Central memory CD4-positive, alpha-beta T cell (primary cell): ENCODE measurements around the gene STYX.
A peak's percentile ranks its signal among the peaks of the same experiment; 100 is the strongest.

Source experiments
- DNase-seq: peaks from one replicate; pipeline ENCODE4 v3.0.0; 2022
- total RNA-seq, 3 experiments: gene quantifications; one replicate each; lab custom pipeline; 2026; lab: John Stamatoyannopoulos, UW

Gene STYX, protein sequence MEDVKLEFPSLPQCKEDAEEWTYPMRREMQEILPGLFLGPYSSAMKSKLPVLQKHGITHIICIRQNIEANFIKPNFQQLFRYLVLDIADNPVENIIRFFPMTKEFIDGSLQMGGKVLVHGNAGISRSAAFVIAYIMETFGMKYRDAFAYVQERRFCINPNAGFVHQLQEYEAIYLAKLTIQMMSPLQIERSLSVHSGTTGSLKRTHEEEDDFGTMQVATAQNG
- total RNA-seq = 59.4 to 164 (median 80.5) reads per million in 3 experiments

DNA sequence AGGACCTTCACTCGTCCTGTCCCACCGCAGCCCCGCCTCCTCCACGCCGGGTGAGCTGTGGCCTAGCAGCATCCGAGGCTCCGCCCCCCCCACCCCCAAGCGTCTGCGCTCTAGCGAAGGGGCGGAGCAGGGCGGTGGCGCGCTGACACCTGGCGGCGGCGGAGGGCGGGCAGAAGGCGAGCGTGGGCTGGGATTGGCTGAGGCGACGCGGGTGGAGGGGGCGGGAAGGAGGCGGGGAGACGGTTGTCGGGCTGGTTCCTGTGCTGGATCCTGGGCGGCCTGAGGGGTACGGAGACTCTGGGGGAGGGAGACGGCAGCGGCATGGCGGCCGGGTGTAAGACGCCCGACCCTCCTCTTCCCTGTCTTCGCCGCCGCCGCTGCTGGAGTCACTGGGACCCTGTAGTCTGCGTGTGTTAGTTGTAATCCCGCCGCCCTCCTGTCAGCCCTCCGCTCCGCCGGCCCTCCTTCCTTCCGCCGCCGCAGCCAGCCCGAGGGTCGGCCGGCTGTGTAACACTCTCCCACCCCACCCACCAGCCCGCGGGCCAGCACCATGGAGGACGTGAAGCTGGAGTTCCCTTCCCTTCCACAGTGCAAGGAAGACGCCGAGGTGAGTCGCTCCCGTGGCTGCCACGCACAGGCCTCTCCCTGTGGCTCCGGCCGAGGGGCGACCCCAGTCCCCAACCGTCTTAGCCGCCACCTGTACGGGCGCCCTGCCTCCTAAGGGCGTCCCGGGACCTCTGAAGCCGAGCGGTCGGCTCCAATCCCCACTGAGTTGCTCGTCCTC lies at the start of gene STYX:
STYX (plus strand) TSS at position 242 of the 784 bp plus-strand sequence; CDS start at position 551, 309 bp downstream.
- peak; percentile 95 for DNase-seq

DNA sequence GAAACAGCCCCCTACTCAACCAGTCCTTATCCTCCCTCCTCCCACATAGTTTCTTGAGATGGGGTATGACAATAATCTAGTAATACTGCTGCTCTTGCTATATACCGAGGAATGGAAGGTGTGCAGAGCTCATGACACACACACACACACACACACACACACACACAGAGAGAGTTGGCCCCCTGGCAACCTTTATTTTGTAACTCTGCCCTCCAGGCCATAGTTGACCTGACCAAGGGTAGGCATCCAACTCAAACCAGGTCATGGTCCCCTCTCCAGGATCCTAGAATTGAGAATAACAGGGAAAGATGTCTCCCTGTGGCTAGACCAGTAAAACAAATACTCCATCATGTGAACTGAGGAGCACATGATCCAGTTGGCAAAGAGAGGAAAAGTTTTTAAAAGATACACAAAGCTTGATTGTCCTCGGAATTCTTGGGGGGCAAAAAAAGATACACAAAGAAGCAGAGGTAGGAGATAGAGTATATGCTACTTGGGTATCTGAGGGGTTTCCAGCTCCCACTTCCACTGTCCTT lies 45.9 kb upstream of the STYX start:
- no peak for DNase-seq

DNA sequence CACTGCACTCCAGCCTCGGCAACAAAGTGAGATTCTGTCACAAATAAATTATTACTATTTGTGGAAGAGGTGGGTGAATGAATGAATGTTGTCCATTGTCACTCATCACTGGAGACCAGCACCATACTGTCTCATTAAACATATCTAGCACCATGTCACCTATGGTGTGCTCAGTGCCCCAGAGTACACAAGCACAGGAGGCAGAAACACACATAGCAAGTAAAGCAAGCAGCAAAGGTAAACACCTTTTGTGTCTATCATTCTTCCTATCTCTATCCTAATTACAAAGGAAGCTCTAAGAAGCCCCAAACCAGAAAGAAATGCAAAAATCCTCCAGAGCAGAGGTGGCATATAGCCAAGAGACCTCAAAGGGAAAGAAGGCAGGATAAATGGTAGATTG lies 43.8 kb upstream of the STYX start:
- DNase-seq = no peak

DNA sequence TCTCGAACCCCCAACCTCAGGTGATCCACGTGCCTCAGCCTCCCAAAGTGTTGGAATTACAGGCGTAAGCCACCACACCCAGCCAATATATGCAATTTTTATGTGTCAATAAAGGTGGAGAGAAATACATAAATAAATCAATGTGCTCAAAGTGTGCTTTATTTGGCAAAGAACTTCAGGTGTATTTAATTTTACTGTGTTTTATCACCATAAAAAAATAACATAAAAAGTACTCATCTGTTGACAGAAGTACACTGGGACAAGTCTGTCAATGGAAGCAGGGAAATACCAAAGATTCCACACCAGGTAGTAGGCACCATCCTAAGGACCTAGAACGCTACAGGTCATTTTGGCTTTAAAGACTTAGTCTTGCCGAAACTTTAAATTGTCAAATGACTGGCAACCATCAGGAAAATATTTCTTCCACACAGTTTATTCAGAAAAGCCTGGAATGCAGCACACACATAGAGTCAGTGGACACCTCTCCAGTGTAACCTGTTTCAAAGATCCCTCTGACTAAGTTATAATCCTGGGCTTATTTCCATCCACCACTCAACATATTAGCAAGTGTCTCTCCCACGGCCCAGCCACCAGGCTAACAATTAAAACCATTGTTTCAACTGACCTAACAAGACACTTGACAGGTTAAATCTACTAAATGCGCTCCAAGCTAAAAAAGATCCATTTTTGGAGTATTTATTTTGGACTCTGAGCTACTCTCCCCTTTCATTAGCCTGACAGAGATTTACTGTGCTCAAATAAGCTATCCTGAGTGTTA lies 38.8 kb upstream of the STYX start:
- no peak for DNase-seq

DNA sequence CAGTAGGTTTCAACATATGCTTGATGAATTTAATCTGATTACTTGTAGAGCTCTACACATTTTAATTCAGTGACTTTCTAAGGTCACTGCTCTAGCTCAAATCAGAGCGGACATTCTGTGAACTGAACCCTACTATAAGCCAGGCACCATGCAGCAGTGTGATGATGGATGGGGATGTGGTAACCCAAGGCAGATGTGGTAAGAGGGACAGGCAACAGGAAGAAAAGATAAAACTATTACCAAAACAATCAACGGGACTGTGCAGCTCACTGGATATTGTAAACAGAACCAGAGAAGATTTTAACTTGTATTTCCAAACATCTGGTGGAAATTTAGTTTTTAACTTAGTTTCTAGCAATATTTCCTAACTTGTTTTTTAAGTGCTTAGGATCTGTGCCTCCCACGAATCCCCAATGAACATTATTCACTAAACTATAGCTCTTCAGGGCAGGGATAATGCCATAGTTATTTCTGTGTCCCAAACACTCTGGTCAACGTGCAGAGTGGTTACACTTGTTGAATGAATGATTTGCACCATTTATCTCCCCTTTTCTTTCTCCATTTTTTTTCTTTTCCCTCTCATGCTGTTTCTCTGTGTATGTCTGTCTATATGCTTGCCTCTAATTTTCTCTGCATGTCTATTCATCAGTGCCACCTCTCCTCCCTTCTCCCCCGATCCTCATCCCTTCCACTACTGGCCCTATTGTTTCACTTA lies 37.6 kb upstream of the STYX start:
- DNase-seq = peak; percentile 30

DNA sequence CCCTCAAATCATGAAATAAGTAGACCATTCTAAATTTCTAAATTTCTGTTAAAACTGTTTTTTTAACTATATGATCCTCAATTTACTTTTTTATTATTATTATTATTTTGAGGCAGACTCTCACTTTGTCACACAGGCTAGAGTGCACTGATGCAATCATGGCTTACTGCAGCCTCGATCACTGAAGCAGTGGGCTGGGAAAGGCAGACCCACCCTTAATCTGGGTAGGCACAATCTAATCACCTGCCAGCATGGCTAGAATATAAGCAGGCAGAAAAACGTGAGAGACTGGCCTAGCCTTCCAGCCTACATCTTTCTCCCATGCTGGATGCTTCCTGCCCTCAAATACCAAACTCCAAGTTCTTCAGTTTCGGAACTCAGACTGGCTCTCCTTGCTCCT lies 36.9 kb upstream of the STYX start:
- no peak for DNase-seq

DNA sequence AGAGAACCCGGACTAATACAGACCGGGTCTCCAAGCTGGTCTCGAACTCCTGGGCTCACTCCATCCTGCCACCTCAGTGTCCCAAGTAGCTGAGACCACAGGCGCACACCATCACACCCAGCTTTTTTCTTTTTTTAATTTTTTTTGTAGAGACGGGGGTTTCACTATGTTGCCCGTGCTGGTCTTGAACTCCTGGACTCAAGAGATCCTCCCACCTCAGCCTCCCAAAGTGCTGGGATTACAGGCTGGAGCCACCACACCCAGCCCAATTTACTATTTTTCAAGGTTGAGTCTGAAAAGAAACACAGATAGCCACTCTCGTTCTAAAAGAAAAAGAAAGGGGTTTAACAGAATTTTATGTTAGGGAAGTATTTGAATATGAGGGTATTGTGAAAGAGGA lies 36.4 kb upstream of the STYX start:
- no peak for DNase-seq

DNA sequence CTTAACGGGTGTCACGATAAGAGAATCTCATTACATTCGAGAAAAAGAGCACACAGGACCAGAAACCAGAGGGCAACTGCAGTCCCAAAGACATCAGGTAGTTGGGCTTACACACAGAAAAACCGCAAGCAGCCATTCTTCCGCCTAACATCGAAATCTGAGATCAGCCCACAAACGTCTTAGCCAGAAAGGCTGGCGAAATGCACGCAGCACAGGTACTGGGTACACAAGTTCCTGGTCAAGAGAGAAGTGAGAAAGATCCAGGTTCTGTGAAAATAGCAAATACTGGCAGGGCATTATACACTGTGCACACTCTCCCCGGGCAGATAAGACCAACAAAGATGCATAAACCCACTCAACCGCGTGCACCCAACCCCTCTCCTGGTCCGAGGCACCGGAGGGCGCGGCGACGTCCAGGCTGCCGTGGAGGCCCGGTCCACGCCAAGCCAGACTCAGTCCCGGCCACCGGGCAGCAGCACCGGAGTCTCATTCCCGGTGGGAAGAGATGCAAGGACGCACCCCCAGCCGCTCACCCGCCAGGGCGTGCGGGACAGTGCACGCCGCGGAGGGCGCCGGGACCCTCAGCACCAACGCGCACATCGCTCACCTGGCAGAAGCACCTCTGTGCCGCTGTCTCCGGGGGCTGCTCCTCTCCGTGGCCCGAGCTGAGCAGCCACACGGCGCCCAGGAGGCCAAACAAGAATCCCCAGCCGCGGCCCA lies 35.0 kb upstream of the STYX start:
- DNase-seq = peak; percentile 74

DNA sequence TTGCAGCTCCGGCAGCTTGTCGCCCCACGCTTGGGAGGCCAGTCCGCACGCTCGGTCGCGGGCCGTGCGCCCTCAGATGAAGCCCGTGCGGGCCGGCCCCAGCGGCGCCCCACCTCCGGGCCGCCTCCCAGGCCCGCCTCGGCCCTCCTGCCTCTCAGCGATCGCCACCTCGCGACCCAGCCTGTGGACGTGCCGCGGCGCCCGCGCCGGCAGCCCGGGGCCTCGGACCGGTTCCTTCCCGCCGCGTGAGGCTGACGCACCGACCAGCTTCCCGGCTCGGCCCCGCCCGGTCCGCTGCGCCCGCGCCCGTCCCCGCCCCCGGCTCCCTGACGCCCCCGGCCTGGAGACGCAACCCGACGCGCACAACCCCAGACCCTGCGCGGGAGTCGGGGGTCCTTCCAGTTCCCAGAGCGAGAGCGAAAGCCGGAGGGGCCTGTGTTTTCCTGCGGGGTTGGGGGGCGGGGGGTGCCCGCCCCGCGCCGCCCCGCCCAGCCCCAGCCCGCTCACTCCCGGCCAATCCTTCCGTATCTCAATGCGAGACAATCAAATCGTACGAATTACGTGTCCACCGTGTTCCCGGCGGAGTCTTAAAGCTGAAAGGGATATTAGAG lies 34.4 kb upstream of the STYX start, which contains the start of gene ERO1A:
ERO1A (minus strand) TSS at position 78 of the 611 bp plus-strand sequence; CDS start at position 1, 77 bp downstream.
- DNase-seq = peak; percentile 61

DNA sequence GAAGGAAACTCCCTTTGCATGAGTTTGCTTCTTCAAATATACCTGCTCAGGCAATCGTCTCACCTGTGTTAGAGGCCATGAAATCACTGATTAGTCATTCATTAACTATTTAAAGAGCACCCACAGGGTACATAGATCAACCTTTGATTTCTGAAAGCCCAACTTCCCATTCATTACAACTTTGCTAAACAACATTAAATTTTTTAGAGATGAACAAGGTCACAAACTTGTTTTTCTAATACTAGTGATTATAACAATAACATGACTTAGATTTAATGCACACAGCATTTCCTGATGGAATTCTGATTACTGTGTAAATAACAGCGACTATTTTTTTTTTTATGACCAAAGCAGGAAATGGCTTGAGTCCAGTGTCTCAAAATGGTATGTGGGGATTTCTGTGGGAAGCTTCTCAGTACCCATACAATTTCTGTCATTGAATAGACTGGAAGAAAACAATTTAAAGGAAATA lies 29.2 kb upstream of the STYX start:
- DNase-seq = no peak

DNA sequence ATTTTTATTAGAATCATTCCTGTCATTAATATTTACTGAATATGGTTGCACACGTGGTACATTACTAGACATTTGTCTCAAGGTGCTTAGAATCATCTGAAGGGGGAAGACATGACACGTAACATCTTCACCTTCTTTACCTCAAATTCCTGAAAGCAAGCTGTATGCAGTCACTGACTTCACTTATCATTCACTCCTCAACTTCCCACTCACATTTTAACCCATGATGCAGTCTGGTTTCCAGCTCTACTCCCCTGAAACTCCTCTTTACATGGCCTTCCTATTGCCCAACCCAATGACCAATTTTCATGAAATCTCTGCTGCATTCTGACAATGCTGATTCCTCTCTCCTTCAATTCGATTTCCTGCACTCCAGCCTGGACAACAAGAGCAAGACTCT lies 28.7 kb upstream of the STYX start:
- no peak for DNase-seq

DNA sequence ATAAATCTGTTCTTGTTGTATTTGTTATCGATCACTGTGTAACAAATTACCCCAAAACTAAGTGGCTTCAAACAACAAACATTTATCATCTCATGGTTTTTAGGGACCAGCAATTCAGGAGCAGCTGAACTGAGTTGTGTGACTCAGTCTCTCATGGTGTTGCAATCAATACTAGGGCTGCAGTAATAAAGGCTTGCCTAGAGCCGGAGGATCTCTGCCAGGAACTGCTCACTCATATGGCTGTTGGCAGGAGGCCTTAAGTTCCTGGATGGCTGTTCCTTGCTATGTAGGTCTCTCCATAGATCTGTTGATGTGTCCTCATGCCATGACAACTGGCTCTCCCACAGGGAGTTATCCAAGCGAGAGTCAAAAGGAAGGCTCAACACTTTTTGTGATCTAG lies 26.7 kb upstream of the STYX start:
- no peak for DNase-seq

DNA sequence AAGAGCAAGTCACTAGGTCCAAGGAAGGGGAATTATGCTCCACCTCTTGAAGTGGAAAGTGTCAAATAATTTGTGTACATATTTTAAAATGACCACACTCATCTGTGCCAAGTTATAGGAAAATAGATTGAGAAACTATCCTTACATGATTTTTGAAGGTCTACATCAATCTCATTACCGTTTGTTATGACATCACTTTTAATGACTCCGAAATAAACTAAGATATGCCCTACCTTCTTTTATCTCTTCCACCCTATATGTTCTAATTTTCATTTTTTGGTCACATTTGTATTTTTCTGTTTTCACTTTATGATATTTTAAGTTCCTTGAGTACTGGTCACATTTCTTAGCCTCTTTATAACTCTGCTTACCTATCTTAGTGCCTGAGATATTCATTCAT lies 26.3 kb upstream of the STYX start:
- no peak for DNase-seq

DNA sequence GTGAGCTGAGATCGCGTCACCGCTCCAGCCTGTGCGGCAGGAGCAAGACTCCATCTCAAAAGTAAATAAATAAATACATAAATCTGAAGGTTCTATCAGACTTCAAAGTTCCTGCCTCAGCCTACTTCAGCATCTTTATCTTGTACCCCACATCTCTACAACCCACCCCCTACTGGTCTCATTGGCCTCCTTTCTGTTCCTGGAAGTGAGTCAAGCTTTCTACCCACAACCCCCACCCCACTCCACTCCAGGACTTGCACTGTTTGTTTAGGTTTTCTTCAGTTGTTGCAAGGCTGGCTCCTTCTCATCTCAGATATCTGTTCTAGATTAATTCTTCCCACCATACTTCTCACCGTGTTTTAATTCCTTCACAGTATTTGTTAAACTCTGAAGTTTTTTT lies 23.7 kb upstream of the STYX start:
- peak; percentile 43 for DNase-seq

DNA sequence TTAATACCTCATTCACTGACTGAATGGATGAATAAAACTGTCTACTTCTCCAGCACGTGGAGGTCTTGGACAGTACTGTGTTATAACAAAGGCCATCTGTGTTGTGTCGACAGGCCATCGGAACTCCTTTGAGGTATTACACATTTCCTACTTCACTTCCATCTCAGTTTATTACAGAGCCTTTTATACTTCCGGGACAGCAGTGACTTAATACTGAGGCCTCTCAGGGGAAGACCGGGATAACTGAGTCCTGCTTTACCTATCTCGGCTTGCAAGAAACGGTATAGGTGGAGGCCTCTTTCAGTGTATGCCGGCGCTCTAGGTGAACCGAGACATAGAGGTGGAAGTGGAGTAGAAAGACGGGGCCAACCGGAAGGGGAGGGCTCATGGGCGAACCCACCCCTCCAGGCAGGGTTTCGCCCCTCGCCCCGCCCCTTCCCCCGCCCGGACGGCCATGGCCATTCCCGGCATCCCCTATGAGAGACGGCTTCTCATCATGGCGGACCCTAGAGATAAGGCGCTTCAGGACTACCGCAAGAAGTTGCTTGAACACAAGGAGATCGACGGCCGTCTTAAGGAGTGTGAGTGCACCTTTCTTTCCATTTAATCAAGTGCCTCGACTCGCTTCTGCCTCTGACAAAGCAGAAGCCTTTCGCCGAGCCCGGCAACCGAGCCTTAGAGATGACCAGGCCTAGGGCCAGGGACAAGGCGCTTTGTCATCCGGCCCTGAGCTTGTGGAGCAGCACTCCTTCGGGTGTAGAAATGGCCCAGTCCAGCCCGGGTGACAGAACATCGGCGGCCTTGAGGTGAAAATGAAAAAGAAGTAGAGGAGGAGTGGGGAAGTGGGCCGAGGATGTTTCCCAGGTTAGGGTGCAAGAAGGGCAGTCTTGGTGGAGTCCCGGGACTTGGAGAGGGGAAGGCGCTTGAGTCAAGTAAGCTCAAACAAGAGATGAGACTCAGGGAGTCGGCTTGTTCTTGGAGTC lies 23.0 kb upstream of the STYX start, which contains the start of gene PSMC6:
PSMC6 (plus strand) TSS at position 477 of the 983 bp plus-strand sequence; CDS start at position 497, 20 bp downstream.
- peak; percentile 88 for DNase-seq

DNA sequence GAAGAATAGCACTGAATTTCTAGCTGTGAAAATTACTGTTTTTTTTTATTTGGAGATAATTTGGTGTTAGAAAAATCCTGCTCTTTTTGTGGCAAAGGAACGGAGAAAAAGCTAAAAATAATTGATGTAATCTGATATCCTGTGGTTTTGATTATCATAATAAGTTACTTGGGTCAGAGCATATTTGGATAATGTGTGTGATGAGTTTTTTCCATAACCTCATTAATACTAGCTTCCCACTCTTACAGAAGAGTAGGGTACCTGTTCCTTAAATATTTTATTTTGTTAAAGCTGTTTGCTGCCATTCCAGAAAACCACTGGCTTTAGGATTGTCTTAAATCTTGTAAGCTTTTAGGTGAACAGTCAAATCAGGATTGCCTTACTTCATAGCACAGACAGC lies 18.3 kb upstream of the STYX start:
- DNase-seq = no peak

DNA sequence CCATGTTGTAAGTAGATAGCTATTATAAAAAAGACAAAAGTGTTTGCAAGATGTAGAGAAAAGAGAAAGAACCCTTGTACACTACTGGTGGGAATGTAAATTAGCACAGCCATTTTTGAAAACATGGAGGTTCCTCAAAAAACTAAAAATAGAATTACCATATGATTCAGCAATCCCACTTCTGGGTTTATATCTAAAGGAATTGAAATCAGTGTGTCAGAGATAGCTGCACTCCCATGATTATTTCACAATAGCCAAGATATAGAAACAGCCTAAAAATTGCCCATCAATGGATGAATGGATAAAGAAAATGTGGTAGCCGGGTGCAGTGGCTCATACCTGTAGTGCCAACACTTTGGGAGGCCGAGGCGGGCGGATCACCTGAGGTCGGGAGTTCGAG lies 13.8 kb upstream of the STYX start:
- no peak for DNase-seq

DNA sequence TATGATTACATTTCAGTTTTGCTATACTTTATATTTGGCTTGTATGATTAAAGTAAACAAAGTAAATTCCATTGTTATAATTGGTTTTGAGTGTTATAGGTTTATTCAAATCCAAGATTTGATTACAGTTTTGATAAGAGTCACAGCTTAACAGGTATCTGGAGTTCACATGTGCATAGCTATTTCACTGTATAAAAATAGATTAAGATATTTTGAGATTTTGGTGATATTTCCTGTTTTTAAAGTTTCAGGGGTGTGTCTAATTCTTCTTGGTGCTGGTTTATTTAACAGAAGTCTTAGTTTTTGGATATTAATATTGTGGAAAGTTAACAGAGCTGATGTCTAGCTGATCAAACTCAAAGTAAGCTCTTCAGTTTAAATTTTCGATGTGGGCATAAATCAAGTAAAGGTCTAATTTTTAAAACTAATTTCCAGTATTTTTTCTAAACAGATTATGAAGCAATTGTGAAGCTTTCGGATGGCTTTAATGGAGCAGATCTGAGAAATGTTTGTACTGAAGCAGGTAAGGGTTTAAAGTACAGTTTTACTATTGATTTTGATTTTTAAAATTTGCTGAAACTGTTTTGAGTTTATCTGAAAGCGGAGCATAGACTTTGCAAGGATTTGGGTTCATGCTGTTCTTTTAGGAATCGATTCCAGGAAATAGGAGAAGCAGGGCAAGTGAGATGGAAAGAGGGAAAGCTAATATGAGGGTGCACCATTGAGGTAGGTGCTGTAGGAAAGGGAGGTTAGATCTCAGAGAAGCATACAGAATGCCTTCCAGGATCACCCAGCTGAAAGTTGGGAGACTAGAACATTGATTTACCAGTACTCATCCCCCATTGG lies 6.2 kb upstream of the STYX start:
- no peak for DNase-seq

DNA sequence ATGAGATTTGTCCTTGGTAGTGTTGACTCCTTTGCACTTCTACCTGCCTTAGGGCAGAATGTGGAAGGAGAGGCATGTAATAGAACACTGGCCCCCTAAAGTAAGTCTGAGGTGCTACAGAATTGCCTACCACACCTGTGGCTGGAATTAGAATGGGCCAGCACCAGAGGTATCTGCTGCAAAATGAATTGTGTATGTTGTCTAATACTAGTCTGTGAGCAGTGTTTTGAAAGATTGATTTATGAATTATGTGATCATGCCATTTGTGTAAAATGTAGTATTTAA lies 5.7 kb upstream of the STYX start:
- no peak for DNase-seq
